Dedifferentiated amniotic fluid mesenchymal stem cell (primary cell): ENCODE data around the gene SERPINB6.
"Not testable (repeated sequence)": the region's sequence is repeated elsewhere in the genome, so short reads cannot be mapped to it uniquely, and the experiment has no call there.

Experiments
- DNase-seq: peaks from one replicate; pipeline ENCODE4 v3.0.0-alpha.2; 2016; ENCODE audit errors: extremely low spot score

SERPINB6 gene

DNA sequence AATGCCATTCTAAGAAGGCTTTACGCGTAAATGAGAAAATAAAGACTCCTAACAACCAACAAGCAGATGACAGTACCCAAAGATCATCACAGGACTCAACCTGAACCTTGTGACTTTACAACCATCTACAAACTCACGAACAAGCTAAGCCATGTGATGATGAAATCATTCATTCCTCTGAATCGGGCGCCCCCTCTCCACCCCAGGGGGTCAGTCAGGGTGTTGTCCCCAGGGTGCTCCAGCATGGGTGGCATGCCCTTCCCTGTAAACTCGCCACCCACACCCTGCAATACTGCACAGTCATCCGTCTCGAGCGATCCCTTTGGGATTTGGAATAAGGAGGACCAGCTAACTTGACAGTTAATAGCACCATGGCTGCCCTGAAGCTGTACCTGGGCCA is 12.6 kb downstream of the SERPINB6 start:
- no peak for DNase-seq

DNA sequence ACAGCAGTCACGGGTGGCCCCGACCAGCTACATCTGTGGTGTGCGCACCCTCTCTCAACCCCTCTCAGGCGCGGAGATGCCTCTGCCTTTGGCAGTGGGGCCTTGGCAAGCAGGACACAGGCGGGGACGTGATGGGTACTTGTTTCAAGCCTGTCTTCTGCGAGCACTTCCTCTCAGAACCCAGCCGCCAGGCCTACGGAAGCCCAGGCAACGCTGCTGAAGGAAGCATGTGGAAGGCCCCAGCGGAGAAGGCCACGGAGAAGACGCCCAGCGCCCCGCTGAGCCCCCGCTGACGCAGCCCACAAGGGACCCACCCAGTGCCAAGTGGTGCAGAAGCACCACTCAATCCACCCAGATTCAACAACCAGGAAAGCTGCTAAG is 13.0 kb downstream of the SERPINB6 start:
- DNase-seq, result no peak

DNA sequence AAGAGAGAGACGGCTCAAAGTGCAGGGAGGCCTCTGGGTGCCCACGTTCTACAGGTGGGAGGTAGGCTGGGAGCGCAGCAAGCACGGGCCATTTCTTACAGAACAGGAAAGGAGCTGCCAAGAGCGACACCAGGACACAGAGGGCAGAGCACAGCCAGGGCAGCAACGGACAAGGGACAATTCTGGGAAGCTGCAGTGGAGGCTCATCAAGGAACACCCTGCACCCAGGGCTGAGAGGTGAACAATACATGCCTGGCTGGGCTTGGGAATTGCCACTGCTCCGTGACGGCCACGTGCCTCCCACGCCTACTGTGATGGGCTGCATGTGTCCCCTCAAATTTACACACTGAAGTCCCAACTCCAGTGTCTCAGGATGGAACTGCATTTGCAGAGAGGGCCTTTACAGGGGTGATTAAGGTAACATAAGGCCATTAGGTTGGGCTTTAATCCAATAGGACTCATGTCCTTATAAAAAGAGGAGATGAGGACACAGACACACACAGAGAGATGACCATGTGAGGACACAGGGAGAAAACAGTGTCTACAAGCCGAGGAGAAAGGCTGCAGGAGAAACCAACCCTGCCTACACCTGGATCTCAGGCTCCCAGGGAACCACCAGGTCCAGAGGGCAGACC is 13.6 kb downstream of the SERPINB6 start:
- no peak for DNase-seq

DNA sequence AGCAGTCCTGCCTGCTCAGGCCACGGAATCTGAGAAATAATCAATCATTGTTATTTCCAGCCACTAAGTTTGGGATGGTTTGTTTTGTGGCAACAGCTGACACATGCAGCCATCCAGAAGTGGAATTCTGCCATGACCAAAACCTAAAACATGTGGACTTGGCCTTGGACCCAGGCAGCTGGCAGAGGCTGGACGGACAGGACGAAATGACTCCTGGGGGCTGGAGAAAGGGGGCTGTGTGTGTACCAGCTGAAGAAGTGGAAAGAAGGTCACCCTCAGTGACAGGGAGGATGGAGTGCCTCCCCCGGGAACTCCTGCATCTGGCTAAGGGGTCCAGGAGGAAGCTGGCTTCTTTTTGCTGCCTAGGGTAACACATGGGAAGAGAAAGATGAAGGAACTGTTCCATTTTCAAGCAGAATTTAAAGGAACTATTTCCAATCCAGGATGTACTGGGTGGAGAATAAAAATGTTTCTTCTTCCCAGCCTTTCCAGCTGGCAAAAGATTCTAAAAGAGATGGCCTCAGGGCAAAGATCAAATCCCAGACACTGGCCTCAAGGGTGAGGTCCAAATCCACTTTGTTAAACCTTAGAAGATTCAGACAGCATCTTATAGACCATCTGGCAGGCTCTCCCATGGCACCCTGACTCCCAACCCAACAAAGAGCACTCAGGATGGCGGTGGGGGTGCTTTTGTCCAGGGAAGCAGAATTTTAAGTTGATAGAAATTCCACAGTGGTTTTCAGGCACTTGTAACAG is 14.3 kb downstream of the SERPINB6 start:
- DNase-seq, result no peak

DNA sequence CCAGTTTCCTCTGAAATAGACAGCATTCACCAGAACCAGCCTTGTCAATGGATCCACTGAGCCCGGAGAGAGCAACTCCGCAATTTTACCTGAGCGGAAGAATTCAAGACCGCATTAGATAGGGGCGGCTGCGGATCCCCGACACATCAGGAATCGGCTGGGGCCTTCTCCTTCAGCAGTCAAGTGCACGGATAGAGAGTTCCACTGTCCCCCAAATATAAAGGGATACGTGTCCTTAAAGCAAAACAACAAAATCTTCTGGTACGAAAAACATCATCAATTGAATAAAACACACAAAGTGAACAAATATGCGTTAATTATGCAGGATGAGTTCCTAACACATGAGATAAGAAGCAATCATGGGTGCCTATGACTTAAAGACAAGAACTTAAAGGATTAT is 18.3 kb downstream of the SERPINB6 start:
- no peak for DNase-seq

DNA sequence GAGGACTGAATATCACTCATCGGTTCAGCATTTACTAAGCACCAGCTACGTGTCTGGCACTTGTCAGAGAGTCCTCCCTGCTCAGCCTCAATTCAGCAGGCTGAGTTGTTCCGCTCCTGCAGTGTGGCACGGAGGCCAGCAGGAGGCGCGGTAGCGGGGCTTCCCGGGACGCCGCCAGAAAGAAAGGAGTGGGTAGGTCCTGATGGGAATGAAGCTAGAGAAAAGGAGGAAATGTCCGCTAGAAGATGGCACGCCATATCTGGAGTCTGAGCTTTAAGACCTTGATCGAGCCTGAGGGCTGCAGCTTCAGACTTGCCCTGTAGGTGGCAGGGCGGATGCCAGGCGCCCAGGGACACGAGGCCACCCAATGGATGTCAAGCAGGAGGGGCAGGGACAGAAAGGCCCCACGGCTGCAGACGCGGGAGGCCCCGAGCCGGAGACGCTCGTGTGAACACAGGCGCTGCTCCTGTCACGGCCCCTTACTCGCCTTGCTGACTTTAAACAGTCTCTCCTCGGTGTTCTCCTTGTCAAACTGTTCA is 18.7 kb downstream of the SERPINB6 start:
- DNase-seq, result peak; percentile 78

DNA sequence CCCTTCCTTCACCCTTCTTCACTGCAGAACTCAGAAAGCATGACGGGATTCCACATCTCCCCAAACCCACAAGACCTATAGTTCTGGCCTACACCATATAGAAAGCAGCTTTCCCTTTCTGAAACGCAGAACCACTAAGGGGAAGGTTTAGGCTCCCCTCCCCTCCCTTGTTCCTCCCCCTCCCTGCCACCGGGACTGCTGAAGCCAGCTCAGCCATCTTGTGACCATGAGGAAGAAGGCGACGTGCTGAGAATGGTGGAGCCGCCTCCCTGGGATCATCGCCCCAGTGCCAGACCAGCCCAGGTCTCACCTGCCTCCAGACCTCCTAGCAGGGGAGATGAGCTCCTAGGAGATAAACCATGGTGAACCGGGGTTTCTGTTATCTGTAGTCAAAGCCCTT is 19.6 kb downstream of the SERPINB6 start:
- DNase-seq, result no peak

DNA sequence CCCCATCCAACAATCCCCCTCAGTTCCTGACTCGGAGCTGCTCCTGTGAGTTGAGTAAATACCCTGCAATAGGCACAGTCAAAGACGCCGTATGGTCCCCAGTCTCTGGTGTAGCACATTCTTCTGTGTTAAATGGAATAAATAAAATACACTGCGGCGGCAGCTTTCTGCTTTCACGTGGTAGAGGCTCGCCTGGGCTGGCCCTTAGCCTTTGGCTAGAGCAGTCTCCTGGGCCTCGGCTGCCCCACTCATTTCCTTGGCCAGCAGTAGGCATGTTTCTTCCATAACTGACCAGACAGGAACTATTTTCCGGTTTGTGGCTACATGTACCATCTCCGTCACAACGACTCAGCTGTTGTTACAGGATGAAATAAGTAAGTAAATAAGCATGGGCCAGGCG is 20.7 kb downstream of the SERPINB6 start:
- no peak for DNase-seq

DNA sequence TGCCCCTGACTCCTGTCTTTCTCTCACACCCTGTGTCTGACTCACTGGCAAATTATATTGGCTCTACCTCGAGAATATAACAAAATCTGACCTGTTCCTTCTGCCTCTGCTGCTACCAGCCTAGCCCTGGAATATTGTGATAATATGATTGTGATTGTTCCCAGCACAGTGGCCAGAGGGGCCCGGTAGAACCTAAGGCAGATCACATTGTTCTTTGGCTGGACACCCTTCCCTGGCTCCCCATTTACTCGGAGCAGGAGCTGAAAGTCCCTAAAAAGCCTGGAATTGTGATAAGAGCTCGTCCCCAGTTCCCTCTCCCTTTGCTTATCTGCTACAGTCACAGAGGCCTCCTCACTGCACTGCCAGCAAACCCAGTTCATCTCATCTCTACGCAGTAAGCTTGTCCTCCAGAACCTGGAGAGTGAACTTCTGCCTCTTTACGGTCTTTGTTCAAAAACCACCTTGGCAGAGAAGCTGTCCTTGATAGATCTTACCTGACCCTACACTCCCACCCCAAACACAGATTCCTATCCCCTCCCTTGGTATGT is 21.8 kb downstream of the SERPINB6 start:
- no peak for DNase-seq

DNA sequence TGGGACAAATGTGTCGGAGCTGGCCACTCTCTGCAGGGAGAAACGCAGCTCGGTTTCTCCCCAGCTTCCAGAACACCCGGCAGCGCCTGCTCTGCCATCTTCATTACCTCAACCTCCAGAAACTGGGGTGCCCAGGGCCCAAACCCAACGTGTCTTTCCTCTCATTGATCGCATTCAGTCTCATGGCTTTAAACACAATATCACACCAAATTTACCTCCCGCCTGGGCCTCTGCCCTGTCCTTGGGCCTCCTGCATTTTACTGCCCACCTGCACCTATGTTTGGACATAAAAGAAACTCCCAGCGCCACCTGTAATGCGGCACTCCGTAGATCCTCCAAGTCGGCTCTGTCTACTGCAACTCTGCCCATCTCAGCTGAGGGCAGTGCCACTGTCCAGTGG is 22.2 kb downstream of the SERPINB6 start:
- no peak for DNase-seq

DNA sequence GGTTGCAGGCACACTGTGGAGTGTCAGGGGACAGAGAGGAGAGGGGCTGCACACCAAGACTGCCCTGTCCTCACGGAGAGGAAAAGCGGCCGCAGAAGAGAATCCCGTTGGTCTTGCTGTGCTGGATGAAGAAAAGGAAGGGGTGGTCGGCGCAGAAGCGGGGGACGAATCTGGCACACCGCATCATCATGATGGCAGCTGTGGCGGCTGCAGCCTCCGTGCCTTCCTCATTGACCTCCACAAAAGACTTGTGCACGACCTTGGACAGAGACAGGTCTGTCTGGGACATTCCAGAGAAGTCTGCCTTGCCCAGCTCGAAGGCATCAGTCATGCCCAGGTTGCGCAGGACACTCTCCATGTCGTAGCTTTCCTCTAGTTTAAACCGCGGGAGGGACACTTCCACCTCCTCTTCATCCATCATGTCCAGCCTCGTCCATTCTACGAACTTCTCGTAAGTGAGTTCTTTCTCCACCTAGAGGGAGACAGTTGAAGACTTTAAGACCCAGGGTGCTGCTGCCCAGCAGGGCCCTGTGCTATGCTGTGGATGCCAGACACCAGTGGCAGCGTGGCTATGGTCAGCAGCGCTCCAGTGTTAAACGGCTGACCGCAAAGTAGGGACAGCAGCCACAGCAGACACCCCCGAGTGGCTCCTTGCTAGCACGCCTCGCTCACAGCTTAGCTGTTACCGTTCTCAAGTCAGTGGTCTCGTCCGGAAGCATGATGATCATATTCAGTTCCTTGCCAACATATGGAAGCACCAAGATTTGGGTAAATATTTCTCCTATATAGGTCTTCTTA is 22.9 kb downstream of the SERPINB6 start:
- no peak for DNase-seq

DNA sequence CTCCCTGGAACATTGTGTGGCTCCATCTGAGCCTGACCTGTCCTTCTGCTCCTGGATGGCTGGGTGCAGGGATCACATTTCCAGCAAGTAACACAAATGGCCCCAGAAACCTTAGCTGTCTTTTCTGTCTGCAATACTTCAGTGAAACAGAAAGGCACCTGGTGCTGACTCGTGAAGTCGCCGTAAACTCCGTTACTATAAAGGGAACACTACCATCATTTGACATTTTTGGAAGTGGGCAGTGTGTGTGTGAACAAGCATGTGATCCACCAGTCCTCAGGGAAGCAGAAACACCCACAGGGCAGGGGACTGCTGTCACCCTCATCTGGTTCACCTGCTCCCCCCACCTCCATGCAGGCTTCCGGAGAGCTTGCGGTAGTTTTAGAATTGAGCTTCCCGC is 23.9 kb downstream of the SERPINB6 start:
- DNase-seq, result no peak

DNA sequence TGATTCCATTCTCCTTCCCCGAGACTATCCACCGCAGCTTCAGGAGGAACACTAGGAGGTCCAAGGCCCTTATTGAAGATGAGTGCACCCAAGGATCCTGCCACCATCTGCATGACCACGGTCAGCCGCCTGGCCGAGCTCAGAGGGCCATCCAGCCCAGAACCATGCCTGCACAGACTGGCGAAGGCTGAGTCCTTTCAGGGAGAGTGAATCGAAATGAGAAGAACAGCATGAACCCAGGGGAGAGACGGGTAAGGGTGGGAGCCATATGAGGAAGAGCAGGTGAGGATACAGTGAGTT is 26.3 kb downstream of the SERPINB6 start:
- DNase-seq, result no peak

DNA sequence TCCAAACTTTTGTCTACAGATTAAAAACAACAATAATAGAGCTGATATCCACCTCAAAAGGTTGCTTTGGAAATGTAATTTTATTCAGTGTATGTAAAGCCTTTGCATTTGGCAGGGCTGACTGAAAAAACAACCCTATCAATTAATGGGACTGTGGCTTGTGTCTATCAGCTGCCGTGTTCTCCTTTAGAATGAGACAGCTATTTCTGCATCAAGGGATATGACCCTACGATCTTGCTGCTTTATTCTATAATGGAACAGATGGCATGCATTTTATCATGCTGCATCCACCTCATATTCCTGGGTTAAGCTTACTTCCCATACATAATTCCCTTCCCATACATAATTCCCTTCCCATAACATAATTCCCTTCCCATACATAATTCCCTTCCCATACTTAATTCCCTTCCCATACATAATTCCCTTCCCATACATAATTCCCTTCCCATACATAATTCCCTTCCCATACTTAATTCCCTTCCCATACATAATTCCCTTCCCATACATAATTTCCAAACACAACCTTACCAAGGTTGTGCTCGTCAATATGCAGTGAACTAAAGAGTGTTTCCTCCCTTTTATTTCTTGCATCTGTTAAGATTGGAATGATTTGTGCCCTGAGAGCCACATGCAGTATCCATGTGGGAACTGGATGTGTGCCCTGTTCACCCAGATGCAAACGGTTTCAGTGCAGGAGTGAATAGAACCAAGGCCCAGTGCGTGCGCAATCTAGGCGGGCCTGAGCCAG is 26.8 kb downstream of the SERPINB6 start:
- no peak for DNase-seq

DNA sequence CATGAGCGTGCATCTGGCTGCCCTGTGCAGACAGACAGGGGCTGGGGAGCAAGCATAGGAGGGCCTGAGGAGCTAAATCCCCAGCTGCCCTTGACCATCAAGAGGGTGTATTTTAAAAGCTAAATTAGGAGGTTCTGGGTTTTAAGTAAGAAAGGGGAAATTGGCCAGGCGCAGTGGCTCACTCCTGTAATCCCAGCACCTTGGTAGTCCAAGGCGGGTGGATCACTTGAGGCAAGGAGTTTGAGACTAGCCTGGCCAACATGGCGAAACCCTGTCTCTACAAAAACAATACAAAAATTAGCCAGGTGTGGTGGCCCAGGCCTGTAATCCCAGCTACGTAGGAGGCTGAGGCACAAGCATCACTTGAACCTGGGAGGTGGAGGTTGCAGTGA is 27.8 kb downstream of the SERPINB6 start:
- DNase-seq, result no peak

DNA sequence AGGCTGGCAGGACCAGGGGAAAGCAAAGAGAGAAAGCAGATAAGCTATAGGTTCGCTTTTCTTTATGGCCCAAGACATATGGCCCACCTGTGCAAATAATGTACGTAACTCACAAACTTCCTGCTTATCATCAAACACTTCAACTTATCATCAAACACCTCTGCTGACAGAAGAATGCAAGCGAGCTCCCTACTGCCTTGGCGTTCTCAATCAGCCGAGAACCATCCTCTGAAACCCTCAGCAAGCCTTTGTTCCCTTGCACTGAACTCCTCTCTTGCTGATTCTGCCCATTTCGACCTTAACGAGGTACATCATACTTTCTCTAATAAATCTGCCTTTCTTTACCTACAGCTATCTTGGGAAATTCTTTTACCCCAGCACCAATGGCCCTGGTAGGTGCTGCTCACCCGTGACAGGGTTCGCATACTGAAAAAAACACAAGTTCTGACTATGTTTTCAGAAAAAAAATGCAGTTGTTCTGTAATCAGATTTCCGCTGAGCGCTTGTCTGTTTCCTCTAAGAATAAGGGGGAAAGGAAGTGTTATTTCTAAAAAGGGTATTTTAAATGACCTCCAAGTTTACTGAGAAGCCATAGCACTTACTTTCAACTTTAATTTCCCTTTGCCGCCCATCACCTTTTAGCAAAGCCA is 28.3 kb downstream of the SERPINB6 start:
- no peak for DNase-seq

DNA sequence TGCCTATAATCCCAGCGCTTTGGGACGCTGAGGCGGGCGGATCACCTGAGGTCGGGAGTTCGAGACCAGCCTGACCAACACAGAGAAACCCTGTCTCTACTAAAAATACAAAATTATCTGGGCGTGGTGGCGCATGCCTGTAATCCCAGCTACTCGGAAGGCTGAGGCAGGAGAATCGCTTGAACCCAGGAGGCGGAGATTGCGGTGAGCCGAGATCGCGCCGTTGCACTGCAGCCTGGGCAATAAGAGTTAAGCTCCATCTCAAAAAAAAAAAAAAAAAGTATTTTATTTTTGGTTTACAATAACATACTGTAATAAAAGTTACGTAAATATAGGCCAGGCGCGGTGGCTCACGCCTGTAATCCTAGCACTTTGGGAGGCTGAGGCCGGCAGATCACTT is 29.3 kb downstream of the SERPINB6 start:
- DNase-seq, result not testable (repeated sequence)

DNA sequence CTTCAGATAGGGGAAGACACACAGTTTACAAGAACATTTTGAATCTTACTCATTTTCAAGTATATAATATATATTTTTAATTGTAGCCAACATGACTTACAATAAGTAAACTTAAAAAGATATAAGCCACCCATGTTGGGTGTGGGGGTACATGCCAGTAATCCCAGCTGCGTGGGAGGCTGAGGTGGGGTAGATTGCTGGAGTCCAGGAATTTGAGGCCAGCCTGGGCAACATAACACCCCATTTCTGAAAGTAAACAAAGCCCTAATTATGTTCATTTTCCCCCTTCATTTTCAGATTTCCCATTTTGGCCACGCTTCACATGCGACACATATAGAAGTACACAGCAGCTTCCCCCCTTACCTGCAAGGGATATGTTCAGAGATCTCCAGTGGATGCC is 30.5 kb downstream of the SERPINB6 start:
- no peak for DNase-seq

DNA sequence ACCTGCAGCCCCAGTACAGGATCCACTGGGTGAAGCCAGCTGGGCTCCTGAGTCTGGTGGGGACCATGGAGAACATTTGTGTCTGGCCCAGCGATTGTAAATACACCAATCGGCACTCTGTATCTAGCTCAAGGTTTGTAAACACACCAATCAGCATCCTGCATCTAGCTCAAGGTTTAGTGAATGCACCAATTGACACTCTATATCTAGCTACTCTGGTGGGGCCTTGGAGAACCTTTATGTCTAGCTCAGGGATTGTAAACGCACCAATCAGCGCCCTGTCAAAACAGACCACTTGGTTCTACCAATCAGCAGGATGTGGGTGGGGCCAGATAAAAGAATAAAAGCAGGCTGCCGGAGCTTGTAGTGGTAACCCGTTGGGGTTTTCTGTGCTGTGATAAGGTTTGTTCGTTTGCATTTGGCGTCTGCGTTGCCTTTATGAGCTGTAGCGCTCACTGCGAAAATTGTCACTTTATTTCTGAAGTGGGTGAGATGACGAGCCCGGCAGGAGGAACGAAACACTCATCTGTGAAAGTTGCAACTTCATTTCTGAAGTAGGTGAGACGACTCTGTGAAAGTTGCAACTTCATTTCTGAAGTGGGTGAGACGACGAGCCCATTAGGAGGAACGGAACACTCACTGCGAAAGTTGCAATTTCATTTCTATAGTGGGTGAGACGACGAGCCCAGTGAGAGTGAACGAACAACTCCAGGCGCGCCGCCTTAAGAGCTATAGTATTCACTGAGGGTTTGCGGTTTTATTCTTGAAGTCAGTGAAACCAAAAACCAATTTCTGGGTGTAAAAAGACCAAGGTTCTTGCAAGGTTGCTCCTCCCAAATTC is 31.1 kb downstream of the SERPINB6 start:
- DNase-seq, result no peak

DNA sequence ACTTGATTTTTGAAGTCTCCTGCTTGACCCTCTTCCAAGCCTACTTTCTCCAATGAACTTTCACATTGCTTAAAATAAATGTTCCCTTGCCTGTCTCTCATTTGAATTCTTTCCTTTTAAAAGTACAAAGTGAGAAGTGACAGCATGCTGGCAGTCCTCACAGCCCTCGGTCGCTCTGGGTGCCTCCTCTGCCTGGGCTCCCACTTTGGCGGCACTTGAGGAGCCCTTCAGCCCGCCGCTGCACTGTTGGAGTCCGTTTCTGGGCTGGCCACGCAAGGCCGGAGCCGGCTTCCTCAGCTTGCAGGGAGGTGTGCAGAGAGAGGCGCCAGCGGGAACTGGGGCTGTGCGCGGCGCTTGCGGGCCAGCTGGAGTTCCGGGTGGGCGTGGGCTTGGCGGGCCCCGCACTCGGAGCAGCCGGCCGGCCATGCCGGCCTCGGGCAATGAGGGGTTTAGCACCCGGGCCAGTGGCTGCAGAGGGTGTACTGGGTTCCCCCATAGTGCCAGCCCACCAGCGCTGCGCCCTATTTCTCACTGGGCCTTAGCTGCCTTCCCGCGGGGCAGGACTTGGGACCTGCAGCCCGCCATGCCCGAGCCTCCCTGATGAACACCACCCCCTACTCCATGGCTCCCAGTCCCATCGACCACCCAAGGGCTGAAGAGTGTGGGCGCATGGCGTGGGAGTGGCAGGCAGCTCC is 31.9 kb downstream of the SERPINB6 start:
- no peak for DNase-seq
